Measurements from ENCODE around the gene SH2D3C.

SH2D3C gene

DNA sequence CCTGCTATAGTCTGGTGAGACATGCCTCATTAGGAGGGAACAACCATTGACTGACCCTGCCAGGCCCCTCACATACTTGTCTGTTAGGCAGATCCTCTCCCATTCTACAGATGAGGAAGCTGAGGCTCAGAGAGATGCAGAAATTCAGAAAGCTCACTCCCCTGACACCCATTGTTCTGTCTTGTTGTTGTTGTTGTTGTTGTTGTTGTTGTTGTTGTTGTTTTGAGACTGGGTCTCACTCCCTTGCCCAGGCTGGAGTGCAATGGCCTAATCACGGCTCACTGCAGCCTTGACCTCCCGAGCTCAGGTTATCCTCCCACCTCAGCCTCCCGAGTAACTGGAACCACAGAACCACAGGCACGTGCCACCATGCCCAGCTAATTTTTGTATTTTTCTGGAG lies 84.8 kb downstream of the SH2D3C start:
- no peak for DNase-seq

DNA sequence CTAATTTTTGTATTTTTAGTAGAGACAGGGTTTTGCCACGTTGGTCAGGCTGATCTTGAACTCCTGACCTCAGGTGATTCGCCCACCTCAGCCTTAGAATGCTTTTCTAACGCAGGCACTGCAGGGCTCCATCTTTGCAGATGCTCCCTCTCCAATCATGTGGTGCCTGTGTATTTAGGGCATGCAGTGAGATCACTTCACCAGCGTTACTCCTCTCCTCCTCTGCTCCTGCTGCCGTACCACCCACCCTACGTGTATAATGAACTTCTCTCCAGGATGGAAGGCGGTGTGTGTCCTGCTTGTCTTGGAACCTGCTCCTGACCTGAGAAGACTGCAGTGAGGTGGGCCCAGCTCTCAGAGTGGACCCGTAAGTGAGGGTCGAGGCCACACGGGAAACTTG lies 85.3 kb downstream of the SH2D3C start:
- no peak for DNase-seq

DNA sequence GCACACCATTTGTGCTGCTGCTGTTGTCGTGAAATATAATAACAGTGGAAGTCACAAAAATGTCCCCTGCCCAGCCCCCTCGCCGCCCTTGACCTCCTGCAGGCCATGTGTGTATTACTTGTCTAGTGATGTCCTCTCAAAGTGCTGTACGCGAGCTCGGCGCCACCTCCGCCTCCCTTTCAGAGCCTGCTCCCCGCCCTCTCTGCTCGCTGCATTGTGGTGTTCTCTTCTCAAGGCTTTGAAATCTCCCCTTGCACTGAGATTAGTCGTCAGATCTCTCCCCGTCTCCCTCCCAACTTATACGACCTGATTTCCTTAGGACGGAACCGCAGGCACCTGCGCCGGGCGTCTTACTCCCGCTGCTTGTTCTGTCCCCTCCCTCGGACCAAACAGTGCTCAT lies 86.4 kb downstream of the SH2D3C start:
- no peak for DNase-seq

DNA sequence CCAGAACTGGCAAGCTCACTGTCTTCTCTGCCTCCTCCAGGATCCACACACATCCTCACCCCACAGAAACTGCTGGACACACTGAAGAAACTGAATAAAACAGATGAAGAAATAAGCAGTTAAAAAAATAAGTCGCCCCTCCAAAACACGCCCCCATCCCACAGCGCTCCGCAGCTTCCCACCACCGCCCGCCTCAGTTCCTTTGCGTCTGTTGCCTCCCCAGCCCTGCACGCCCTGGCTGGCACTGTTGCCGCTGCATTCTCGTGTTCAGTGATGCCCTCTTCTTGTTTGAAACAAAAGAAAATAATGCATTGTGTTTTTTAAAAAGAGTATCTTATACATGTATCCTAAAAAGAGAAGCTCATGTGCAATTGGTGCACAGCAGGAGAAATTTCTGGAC lies 87.7 kb downstream of the SH2D3C start:
- no peak for DNase-seq

DNA sequence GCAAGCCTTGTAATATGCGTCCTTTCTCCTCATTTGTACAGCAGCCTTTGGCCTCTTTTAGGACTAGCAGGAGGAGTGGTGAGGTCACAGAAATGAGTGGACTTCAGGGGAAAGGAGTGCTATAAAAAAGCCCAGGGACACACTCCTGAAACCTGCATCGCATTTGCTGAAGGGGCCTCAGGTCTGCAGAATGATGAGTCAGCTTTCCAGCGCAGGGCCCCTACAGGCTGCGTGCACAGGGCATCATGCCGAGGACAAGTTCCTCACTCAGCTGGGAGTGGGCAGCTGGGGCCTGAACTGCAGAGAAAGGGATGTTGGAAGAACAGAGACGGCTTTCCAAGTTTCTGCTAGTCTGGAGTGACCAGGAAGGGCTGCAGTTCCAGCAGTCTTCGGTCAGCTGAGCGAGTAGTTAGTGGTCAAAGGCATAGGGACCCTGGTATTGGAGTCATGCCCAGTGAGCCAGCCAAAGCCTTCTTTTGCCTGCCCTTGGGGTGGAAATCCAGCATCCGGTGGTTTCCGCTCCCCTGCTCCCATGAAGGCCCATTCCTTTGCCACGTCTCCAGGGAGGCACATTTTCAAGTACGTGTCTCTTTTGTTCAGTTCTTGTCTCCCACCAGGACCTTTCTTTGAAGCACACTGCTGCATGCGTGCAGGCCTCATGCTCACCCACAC lies 89.0 kb downstream of the SH2D3C start:
- DNase-seq, result no peak

Measured in DMS153 (cell line).